ENCODE data around the gene CTNNA3.

The CTNNA3 gene

GRCh38 chr10:66852811-66853210, 843.2 kb downstream of the CTNNA3 start:
- no peak for TF ChIP-seq CTCF (IDR thresholded peaks at IDR 0.05; ENCODE audit: control insufficient read depth, insufficient read depth, low read depth, low read length, missing control alignments)
- DNase-seq (ENCODE audit: low read depth) = no peak
- no peak overlapping the region for H3K4me3 ChIP-seq (ENCODE audit: control insufficient read depth, low read depth, low read length)

- H3K4me3 ChIP-seq (ENCODE audit: control insufficient read depth, low read depth, low read length) = no peak overlapping the region
- DNase-seq (ENCODE audit: low read depth) = no peak
- no peak for TF ChIP-seq CTCF (IDR thresholded peaks at IDR 0.05; ENCODE audit: control insufficient read depth, insufficient read depth, low read depth, low read length, missing control alignments)
Measured at GRCh38 chr10:66848856-66849255, 847.1 kb downstream of the CTNNA3 start.

- TF ChIP-seq CTCF (IDR thresholded peaks at IDR 0.05; ENCODE audit: control insufficient read depth, insufficient read depth, low read depth, low read length, missing control alignments) = no peak
- no peak overlapping the region for H3K4me3 ChIP-seq (ENCODE audit: control insufficient read depth, low read depth, low read length)
- DNase-seq (ENCODE audit: low read depth) = no peak
Measured at GRCh38 chr10:66844176-66844942, 851.6 kb downstream of the CTNNA3 start.

- no peak overlapping the region for H3K4me3 ChIP-seq (ENCODE audit: control insufficient read depth, low read depth, low read length)
- no peak for DNase-seq (ENCODE audit: low read depth)
- TF ChIP-seq CTCF (IDR thresholded peaks at IDR 0.05; ENCODE audit: control insufficient read depth, insufficient read depth, low read depth, low read length, missing control alignments) = no peak
Measured at GRCh38 chr10:66843396-66843795, 852.6 kb downstream of the CTNNA3 start.

GRCh38 chr10:66842867-66843266, 853.1 kb downstream of the CTNNA3 start:
- no peak overlapping the region for H3K4me3 ChIP-seq (ENCODE audit: control insufficient read depth, low read depth, low read length)
- no peak for TF ChIP-seq CTCF (IDR thresholded peaks at IDR 0.05; ENCODE audit: control insufficient read depth, insufficient read depth, low read depth, low read length, missing control alignments)
- DNase-seq (ENCODE audit: low read depth) = no peak

GRCh38 chr10:66842371-66842770, 853.6 kb downstream of the CTNNA3 start:
- H3K4me3 ChIP-seq (ENCODE audit: control insufficient read depth, low read depth, low read length) = no peak overlapping the region
- no peak for DNase-seq (ENCODE audit: low read depth)
- no peak for TF ChIP-seq CTCF (IDR thresholded peaks at IDR 0.05; ENCODE audit: control insufficient read depth, insufficient read depth, low read depth, low read length, missing control alignments)
